NCI-H748 treated with DMSO at 0.1 percent for 48 hours (cell line): Measurements from ENCODE around the gene GP1BB.
A peak's percentile ranks its signal among the peaks of the same experiment; 100 is the strongest.

ENCODE experiments used
- DNase-seq: peaks from one replicate; lab custom pipeline; 2025; lab: John Stamatoyannopoulos, UW

GP1BB gene

DNA sequence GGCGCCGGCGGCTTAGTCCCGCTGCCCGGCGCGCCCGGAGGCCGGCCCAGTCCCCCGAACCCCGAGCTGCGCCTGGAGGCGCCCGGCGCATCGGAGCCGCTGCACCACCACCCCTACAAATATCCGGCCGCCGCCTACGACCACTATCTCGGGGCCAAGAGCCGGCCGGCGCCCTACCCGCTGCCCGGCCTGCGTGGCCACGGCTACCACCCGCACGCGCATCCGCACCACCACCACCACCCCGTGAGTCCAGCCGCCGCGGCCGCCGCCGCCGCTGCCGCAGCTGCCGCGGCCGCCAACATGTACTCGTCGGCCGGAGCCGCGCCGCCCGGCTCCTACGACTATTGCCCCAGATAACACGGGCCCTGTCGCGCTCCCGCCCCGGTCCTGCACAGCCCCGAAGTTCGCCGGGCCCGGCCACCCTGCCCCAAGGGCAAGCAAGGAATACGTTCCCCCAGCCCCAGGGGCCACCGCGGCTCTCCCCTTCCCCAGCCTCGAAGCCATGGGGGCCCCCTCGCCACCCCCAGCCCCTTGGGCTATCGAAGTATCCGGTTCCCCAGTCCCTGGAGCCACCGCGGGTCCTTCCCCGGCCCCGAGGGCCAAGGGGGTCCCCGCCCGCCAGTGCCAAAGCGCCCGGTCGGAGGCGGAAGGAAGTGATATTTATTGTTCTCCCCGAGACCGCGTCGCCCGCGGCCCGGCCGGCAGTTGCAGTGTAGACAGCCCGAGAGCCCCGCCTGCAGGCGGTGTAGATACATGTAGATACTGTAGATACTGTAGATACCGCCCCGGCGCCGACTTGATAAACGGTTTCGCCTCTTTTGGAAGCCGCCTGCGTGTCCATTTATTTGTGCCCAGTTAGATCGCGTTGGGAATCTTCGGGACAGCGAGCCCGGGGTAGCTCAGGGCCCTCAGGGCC is 43.4 kb downstream of the GP1BB start:
- peak; percentile 16 for DNase-seq

- DNase-seq, result no peak
These were observed 44.3 kb downstream of the GP1BB start for GRCh38 chr22:19767427-19768341.

DNA sequence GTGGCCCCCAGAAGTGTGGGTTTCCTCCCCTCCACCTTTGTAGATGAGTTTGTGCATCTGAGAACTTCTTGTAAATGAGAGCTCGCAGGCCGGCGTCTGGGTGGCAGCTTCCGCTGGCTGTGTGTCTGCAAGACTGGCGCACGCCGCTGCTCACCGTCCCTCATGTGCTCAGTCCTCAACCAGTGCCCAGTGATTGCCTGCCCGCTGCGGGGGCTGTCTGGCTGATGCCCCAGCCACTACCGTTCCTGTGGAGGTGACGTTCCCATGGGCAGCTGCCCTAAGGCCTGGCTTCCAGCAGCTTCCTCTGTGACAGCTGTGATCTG is 46.0 kb downstream of the GP1BB start:
- no peak for DNase-seq

DNA sequence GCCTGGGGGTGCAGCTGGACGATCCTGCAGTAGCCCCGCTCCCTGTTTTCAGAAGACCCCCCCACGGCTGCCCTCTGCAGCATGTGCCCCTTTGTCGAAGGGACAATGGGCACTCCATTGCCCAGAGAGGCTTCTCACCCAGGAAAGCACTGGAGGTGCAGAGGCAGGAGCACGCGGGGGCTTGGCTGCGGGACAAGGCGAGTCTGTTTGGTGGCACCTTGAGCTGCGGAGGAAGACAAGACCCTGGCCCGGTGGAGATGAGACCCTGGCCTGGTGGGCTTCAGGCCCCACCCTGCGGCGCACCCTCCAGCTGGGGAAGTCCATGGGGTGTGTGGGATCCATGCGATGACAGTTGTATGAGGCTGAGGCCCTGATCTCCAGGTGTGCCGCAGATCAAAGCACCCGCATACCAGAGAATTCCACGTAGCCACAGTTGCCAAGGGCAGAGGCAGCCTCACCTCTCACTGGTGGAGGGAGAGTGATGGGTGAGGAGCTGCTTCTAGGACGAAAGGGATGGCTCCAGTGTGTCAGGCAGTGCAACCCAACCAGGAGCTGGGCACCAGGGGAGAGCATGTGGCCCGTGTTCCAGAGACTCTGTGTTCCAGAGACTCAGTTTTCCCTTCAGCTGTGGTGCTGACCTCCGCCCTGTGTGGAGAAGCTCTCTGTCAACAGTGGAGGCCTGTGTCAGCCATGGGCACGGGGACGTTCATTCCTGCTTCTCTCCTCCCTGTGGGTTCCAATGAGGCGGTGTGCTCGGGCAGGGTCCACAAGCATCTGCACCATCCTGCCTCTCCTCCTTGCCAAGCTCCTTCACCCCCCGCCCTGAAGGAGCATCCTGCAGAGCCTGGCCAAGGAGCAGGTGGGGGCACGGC is 47.2 kb downstream of the GP1BB start:
- DNase-seq, result no peak

DNA sequence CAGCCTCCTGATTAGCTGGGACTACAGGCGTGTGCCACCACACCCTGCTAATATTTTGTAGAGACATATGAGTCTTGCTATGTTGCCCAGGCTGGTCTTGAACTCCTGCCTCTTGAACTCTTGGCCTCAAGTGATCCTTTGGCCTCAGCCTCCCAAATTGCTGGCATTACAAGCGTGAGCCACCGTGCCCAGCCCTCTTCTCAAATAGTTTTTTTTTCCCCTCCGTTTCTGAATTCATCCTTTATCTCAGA is 49.0 kb downstream of the GP1BB start:
- DNase-seq, result no peak

- DNase-seq, result no peak
These were observed 49.5 kb downstream of the GP1BB start for GRCh38 chr22:19772673-19773469.

GRCh38 chr22:19773470-19774040 is 50.2 kb downstream of the GP1BB start:
- DNase-seq, result no peak
